ENCODE results near the gene IL18R1. TPM values are rescaled to one million over a fixed set of nuclear protein-coding genes. Genes with fewer than 3 reads are reported as not detected.

IL18R1 gene
- 0.36 TPM in 1 of 2 replicates, not detected in the other for total RNA-seq (2014; rRNA removed; shearing (Covaris generic); ENCODE audit: low replicate concordance)

GRCh38 chr2:102355526-102356380 is at the start of gene IL18R1:
TSS of gene IL18R1 (plus strand) at chr2:102355796. CDS start at chr2:102362661, 6,865 bp downstream.
- peak; percentile 79 for DNase-seq

GRCh38 chr2:102306125-102306524 is 49.5 kb upstream of the IL18R1 start:
- Histone ChIP-seq H3K9me3 (ENCODE audit: low read length) (no peaks in the 10 kb centered on the region), H2AFZ (ENCODE audit: low read length) (no peak overlapping the region), H3K9me2 (replicated peaks; ENCODE audit: insufficient read depth, low read length) (no peaks in the 10 kb centered on the region), H3K4me3 (ENCODE audit: low read length) (no peak overlapping the region), H3K27ac (ENCODE audit: low read length) (no peak overlapping the region), H3K36me3 (ENCODE audit: insufficient read depth, low read length) (no peaks in the 10 kb centered on the region), H3K79me2 (ENCODE audit: low read length) (no peaks in the 10 kb centered on the region), H3K27me3 (ENCODE audit: low read length) (no peaks in the 10 kb centered on the region), H4K20me1 (ENCODE audit: insufficient read depth, low read depth, low read length) (no peaks in the 10 kb centered on the region), H3K9ac (ENCODE audit: low read length) (no peak overlapping the region), H3K4me2 (ENCODE audit: low read depth, low read length, poor library complexity, severe bottlenecking) (no peak overlapping the region), H3K4me1 (ENCODE audit: low read length) (no peaks in the 10 kb centered on the region)
- no peak for DNase-seq

More at GRCh38 chr2:102355526-102356380, at the start of gene IL18R1:
- peak within 1 kb of the TSS; percentile 49 for H3K9ac ChIP-seq (ENCODE audit: low read length)
- peak within 1 kb of the TSS; percentile 86 for H2AFZ ChIP-seq (ENCODE audit: low read length)
- peak within 1 kb of the TSS; percentile 66 for H3K4me3 ChIP-seq (ENCODE audit: low read length)
- no peaks in the 10 kb centered on the region for H4K20me1 ChIP-seq (ENCODE audit: insufficient read depth, low read depth, low read length)
- peak within 1 kb of the TSS; percentile 72 for H3K4me2 ChIP-seq (ENCODE audit: low read depth, low read length, poor library complexity, severe bottlenecking)
- no peaks in the 10 kb centered on the region for H3K36me3 ChIP-seq (ENCODE audit: insufficient read depth, low read length)
- H3K27ac ChIP-seq (ENCODE audit: low read length) = no peak within 1 kb of the TSS
- peaks cover 12% of the 10 kb centered on the region for H3K4me1 ChIP-seq (ENCODE audit: low read length)
- no peaks in the 10 kb centered on the region for H3K79me2 ChIP-seq (ENCODE audit: low read length)
- no peaks in the 10 kb centered on the region for H3K27me3 ChIP-seq (ENCODE audit: low read length)
- no peaks in the 10 kb centered on the region for H3K9me2 ChIP-seq (replicated peaks; ENCODE audit: insufficient read depth, low read length)
- H3K9me3 ChIP-seq (ENCODE audit: low read length) = no peaks in the 10 kb centered on the region

- no peaks in the 10 kb centered on the region for H3K4me1 ChIP-seq (ENCODE audit: low read length)
- H3K9ac ChIP-seq (ENCODE audit: low read length) = no peak within 1 kb of the TSS
- no peak for DNase-seq
- H3K36me3 ChIP-seq (ENCODE audit: insufficient read depth, low read length) = no peaks in the 10 kb centered on the region
- H3K27ac ChIP-seq (ENCODE audit: low read length) = no peak within 1 kb of the TSS
- no peaks in the 10 kb centered on the region for H4K20me1 ChIP-seq (ENCODE audit: insufficient read depth, low read depth, low read length)
- H3K4me2 ChIP-seq (ENCODE audit: low read depth, low read length, poor library complexity, severe bottlenecking) = no peak within 1 kb of the TSS
- H3K9me3 ChIP-seq (ENCODE audit: low read length) = no peaks in the 10 kb centered on the region
- no peaks in the 10 kb centered on the region for H3K79me2 ChIP-seq (ENCODE audit: low read length)
- H3K27me3 ChIP-seq (ENCODE audit: low read length) = no peaks in the 10 kb centered on the region
- no peak within 1 kb of the TSS for H3K4me3 ChIP-seq (ENCODE audit: low read length)
- H2AFZ ChIP-seq (ENCODE audit: low read length) = no peak within 1 kb of the TSS
- no peaks in the 10 kb centered on the region for H3K9me2 ChIP-seq (replicated peaks; ENCODE audit: insufficient read depth, low read length)
Measured at GRCh38 chr2:102310964-102311640, 44.5 kb upstream of the IL18R1 start, which contains the start of gene IL1RL1. TSS of gene IL1RL1 (plus strand) at chr2:102311563. CDS start at chr2:102338265, 26,702 bp downstream.

GRCh38 chr2:102313025-102313424 is 42.6 kb upstream of the IL18R1 start:
- H3K9me3 ChIP-seq (ENCODE audit: low read length) = no peaks in the 10 kb centered on the region
- H3K27ac ChIP-seq (ENCODE audit: low read length) = no peak overlapping the region
- H3K9ac ChIP-seq (ENCODE audit: low read length) = no peak overlapping the region
- H3K79me2 ChIP-seq (ENCODE audit: low read length) = no peaks in the 10 kb centered on the region
- H3K4me1 ChIP-seq (ENCODE audit: low read length) = no peaks in the 10 kb centered on the region
- H2AFZ ChIP-seq (ENCODE audit: low read length) = no peak overlapping the region
- no peak for DNase-seq
- no peaks in the 10 kb centered on the region for H3K36me3 ChIP-seq (ENCODE audit: insufficient read depth, low read length)
- H4K20me1 ChIP-seq (ENCODE audit: insufficient read depth, low read depth, low read length) = no peaks in the 10 kb centered on the region
- H3K27me3 ChIP-seq (ENCODE audit: low read length) = no peaks in the 10 kb centered on the region
- no peak overlapping the region for H3K4me3 ChIP-seq (ENCODE audit: low read length)
- no peaks in the 10 kb centered on the region for H3K9me2 ChIP-seq (replicated peaks; ENCODE audit: insufficient read depth, low read length)
- H3K4me2 ChIP-seq (ENCODE audit: low read depth, low read length, poor library complexity, severe bottlenecking) = no peak overlapping the region

GRCh38 chr2:102313471-102313870 is 42.1 kb upstream of the IL18R1 start:
- no peak for DNase-seq
- H3K4me3 ChIP-seq (ENCODE audit: low read length) = no peak overlapping the region
- no peaks in the 10 kb centered on the region for H4K20me1 ChIP-seq (ENCODE audit: insufficient read depth, low read depth, low read length)
- H3K36me3 ChIP-seq (ENCODE audit: insufficient read depth, low read length) = no peaks in the 10 kb centered on the region
- H3K4me2 ChIP-seq (ENCODE audit: low read depth, low read length, poor library complexity, severe bottlenecking) = no peak overlapping the region
- no peak overlapping the region for H3K9ac ChIP-seq (ENCODE audit: low read length)
- no peak overlapping the region for H3K27ac ChIP-seq (ENCODE audit: low read length)
- no peaks in the 10 kb centered on the region for H3K27me3 ChIP-seq (ENCODE audit: low read length)
- H3K9me3 ChIP-seq (ENCODE audit: low read length) = no peaks in the 10 kb centered on the region
- H3K9me2 ChIP-seq (replicated peaks; ENCODE audit: insufficient read depth, low read length) = no peaks in the 10 kb centered on the region
- H2AFZ ChIP-seq (ENCODE audit: low read length) = no peak overlapping the region
- no peaks in the 10 kb centered on the region for H3K79me2 ChIP-seq (ENCODE audit: low read length)
- H3K4me1 ChIP-seq (ENCODE audit: low read length) = no peaks in the 10 kb centered on the region

- Histone ChIP-seq H2AFZ (ENCODE audit: low read length) (no peak overlapping the region), H3K27me3 (ENCODE audit: low read length) (no peaks in the 10 kb centered on the region), H3K79me2 (ENCODE audit: low read length) (no peaks in the 10 kb centered on the region), H3K36me3 (ENCODE audit: insufficient read depth, low read length) (no peaks in the 10 kb centered on the region), H4K20me1 (ENCODE audit: insufficient read depth, low read depth, low read length) (no peaks in the 10 kb centered on the region), H3K4me2 (ENCODE audit: low read depth, low read length, poor library complexity, severe bottlenecking) (no peak overlapping the region), H3K4me3 (ENCODE audit: low read length) (no peak overlapping the region), H3K9me3 (ENCODE audit: low read length) (no peaks in the 10 kb centered on the region), H3K9me2 (replicated peaks; ENCODE audit: insufficient read depth, low read length) (no peaks in the 10 kb centered on the region), H3K4me1 (ENCODE audit: low read length) (no peaks in the 10 kb centered on the region), H3K27ac (ENCODE audit: low read length) (no peak overlapping the region), H3K9ac (ENCODE audit: low read length) (no peak overlapping the region)
- no peak for DNase-seq
Measured at GRCh38 chr2:102313950-102314349, 41.6 kb upstream of the IL18R1 start.

- no peaks in the 10 kb centered on the region for H3K9me2 ChIP-seq (replicated peaks; ENCODE audit: insufficient read depth, low read length)
- H3K4me3 ChIP-seq (ENCODE audit: low read length) = no peak overlapping the region
- no peaks in the 10 kb centered on the region for H3K4me1 ChIP-seq (ENCODE audit: low read length)
- H3K27ac ChIP-seq (ENCODE audit: low read length) = no peak overlapping the region
- no peaks in the 10 kb centered on the region for H3K27me3 ChIP-seq (ENCODE audit: low read length)
- no peaks in the 10 kb centered on the region for H3K79me2 ChIP-seq (ENCODE audit: low read length)
- H2AFZ ChIP-seq (ENCODE audit: low read length) = no peak overlapping the region
- no peaks in the 10 kb centered on the region for H4K20me1 ChIP-seq (ENCODE audit: insufficient read depth, low read depth, low read length)
- no peak for DNase-seq
- H3K9ac ChIP-seq (ENCODE audit: low read length) = no peak overlapping the region
- H3K36me3 ChIP-seq (ENCODE audit: insufficient read depth, low read length) = no peaks in the 10 kb centered on the region
- H3K9me3 ChIP-seq (ENCODE audit: low read length) = no peaks in the 10 kb centered on the region
- H3K4me2 ChIP-seq (ENCODE audit: low read depth, low read length, poor library complexity, severe bottlenecking) = no peak overlapping the region
Measured at GRCh38 chr2:102315921-102316320, 39.7 kb upstream of the IL18R1 start.

- Histone ChIP-seq H3K79me2 (ENCODE audit: low read length) (no peaks in the 10 kb centered on the region), H3K4me1 (ENCODE audit: low read length) (no peaks in the 10 kb centered on the region), H3K4me2 (ENCODE audit: low read depth, low read length, poor library complexity, severe bottlenecking) (no peak overlapping the region), H3K27me3 (ENCODE audit: low read length) (no peaks in the 10 kb centered on the region), H3K9me2 (replicated peaks; ENCODE audit: insufficient read depth, low read length) (no peaks in the 10 kb centered on the region), H3K9ac (ENCODE audit: low read length) (no peak overlapping the region), H3K27ac (ENCODE audit: low read length) (no peak overlapping the region), H3K4me3 (ENCODE audit: low read length) (no peak overlapping the region), H2AFZ (ENCODE audit: low read length) (no peak overlapping the region), H4K20me1 (ENCODE audit: insufficient read depth, low read depth, low read length) (no peaks in the 10 kb centered on the region), H3K9me3 (ENCODE audit: low read length) (no peaks in the 10 kb centered on the region), H3K36me3 (ENCODE audit: insufficient read depth, low read length) (no peaks in the 10 kb centered on the region)
- DNase-seq = no peak
Measured at GRCh38 chr2:102317715-102318114, 37.9 kb upstream of the IL18R1 start.
